Measurements from ENCODE around the gene CLPTM1L.
"Not testable (repeated sequence)": the region's sequence is repeated elsewhere in the genome, so short reads cannot be mapped to it uniquely, and the experiment has no call there.

Gene CLPTM1L

DNA sequence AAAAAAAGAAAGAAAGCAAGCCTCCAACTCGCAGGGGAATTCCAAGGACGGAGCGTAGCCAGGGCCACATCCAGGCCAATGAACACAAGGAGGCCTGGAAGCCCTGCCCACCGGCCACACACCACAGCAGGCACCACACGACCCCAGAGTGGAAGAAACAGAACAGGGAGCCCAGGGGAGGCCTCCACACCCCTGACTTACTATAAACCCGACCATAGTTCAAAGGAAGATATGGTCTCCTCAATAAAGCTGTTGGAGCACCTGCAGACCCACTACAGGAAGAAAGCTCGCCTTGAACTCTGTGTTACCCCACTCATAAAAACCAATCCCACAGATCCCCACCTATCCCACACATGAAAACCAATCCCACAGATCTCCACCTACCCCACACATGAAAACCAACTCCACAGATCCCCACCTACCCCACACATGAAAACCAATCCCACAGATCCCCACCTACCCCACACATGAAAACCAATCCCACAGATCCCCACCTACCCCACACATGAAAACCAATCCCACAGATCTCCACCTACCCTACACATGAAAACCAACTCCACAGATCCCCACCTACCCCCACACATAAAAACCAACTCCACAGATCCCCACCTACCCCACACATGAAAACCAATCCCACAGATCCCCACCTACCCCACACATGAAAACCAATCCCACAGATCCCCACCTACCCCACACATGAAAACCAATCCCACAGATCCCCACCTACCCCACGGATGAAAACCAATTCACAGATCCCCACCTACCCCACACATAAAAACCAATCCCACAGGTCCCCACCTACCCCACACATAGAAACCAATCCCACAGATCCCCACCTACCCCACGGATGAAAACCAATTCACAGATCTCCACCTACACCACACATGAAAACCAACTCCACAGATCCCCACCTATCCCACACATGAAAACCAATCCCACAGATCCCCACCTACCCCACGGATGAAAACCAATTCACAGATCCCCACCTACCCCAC is 69.2 kb downstream of the CLPTM1L start:
- not testable (repeated sequence) for DNase-seq (ENCODE audit: low read depth, low spot score)

DNA sequence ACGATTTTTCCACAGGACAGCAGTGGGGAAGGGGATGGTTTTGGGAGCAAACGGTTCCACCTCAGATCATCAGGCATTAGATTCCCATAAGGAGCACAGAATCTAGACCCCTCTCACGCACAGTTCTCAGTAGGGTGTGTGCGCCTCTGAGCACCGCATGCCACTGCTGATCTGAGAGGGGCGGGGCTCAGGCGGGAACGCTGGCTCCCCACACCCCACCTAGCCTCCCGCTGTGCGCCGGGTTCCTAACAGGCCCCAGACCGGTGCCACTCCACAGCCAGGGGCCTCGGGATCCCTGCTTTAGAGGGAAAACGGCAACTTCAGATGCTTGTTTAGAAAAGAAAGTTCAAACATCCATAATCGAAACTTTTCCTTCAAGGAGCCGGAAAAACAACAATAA is 70.4 kb downstream of the CLPTM1L start:
- no peak for DNase-seq (ENCODE audit: low read depth, low spot score)

DNA sequence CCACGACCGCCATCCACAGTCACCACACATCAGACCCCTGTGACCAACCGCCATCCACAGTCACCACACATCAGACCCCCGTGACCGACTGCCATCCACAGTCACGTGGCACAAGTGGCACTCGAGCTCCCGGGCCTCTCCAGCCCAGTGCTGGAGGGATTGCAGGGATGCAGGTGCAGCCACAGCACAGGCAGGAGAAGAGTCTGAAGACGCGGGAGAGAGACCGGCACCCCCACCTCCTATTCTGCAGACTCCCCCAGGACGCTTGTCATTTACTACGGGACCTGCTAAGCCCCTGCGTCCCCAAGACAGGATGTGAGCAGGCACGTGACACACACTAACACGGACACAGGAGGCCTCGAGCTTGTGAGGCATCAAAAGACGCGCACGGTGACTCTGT is 71.2 kb downstream of the CLPTM1L start:
- no peak for DNase-seq (ENCODE audit: low read depth, low spot score)

DNA sequence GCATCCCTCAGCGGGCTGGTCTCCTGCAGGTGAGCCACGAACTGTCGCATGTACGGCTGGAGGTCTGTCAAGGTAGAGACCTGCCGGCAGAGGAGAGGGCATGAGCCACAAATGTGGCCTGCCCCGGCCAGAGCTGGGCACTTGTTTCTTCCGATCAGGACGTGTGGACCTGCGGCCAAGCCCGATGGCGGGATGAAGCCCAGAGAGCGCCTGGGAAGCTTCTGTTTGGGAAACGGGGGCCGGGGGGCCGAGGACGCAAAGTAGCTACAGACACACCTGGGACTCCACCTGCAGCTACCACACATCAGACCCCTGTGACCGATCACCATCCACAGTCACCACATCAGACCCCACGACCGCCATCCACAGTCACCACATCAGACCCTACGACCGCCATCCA is 72.7 kb downstream of the CLPTM1L start:
- no peak for DNase-seq (ENCODE audit: low read depth, low spot score)

DNA sequence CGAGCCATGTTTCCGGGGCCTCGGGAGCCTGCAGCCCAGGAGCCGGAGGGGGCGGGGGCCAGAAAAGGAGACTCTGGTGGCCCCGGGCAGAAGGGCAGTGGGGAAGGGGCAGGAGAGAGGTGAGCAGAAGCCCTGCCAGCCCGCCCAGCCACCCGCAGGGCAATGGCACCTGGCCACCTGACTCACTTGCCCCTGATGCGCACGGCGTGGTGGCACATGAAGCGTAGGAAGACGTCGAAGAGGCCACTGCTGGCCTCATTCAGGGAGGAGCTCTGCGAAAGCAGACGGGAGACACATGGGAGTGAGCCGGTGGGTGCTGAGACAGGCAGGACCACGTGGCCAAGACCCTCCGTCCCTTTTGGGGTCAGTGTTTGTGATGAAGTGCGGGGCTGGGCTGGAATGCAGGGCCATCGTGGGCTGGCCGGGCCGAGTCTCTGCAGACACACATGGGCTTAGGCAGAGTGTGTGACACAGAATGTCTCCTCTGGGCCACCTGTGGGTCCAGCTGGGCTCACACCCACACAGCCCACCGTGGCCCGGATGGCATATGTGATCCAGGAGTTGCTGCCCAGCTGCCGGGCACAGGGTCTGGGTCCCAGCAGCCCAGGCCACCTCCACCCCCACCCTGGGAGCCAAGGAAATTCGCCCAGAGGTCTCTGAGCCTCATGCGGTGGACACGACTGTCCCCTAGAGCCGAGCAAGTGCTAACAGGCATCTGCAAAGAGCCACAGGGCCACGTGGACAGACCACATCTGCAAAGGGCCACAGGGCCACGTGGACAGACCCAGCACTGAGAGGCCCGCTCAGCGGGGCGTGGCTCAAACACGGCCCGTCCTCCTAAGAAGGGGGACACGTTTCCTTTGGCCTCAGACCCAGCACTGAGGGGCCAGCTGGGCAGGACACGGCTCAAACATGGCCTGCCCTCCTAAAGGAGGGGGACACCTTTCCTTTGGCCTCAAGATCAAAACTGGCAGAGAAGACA is 73.7 kb downstream of the CLPTM1L start:
- no peak for DNase-seq (ENCODE audit: low read depth, low spot score)

DNA sequence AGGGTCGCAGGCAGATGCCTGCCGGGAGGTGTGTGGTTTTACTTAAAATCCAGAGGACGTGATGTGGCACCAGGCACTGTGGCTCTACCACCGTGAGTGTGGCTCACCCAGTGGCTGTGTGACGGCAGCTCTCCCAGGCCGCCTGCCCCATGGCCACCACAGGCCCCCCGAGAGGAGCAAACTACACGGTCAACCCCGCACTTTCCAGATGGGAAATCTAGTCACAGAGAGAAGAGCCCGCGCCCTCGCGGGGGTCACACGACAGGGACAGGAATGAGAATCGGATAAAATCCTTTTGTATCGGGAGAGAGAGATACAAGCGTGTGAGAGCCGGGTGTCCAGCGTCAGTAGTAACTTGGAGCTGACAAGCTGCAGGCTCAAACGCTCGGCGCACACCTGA is 74.5 kb downstream of the CLPTM1L start:
- no peak for DNase-seq (ENCODE audit: low read depth, low spot score)

DNA sequence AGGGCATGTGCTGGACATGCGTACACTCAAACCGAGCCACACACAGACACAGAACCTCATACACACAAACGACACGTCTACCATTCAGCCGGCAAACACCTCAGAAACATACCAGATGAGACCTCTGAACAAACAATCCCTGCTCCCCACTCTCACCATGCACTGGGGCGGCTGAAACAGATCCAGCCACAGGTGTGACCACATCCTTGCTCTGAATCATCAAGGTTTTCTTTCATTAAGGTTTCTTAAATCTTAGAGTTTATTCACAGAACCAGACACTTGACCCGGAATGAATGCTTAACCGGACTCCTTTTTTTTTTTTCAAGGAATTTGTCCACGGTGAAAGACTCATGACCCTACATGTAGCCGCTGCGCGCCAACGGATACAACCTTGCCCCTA is 76.2 kb downstream of the CLPTM1L start:
- no peak for DNase-seq (ENCODE audit: low read depth, low spot score)

DNA sequence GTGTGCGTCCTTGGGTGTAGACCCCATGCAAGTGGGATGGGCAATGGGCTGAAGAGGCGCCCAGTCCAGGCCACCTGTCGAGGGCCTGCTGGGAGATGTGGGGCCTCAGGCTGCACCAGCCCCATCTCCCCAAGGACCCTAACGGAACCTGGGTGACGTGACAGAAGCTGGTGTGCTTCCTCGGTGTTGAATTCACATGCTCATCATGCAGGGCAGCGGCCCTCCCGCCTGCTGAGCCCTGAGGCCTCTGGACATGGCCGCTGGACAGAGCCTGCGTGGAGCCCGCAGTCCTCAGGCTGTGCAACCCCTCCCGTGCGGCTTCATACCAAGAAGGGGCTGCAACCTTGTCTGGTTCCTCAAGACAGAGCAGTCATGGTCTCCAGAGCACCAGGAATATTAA is 76.8 kb downstream of the CLPTM1L start:
- no peak for DNase-seq (ENCODE audit: low read depth, low spot score)
